ENCODE data around the gene TTC24. TPM values are rescaled to one million over a fixed set of nuclear protein-coding genes. Genes with fewer than 3 reads are reported as not detected.

TTC24 gene
- total and polyA plus RNA-seq, 3 experiments from 2014 or later = 2.3 to 7.4 (median 7.3) TPM

DNA sequence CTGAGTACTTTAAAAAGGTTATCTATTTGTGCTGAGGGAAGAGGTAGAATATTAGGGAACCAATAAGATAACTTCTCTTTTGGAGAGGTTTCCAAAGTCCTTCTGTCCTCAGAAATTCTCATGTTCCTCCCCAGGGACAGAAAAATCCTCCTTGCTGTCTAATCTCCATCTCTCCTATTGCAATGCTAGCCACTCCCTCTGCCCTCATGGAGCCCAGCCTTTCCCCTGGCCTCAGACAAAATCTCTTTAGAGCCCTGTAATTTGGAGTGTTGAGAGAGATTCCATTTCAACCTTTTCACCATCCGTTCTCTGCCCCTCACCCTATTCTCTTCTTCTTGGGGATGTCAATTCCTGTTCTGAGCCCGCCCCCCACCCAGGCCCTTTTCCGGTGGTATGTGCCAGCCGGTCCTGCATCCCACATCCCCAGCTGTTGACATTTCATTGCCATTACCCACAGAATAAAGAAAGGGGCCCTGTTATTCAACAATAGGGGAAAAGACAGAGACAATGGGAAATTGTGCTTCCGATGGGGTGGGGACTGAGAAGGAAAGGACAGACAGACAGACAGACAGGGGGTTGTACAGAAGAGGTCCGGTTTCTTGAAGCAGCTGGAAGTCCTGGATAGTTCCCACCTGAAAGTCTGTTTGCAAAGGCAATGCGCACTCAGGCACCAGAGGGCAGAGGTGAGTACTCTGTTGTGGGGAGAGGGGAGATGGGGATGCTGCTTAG, 39.5 kb downstream of the TTC24 start, which contains the start of gene HAPLN2:
Gene HAPLN2 (plus strand): TSS at position 563 of the 729 bp plus-strand sequence. CDS start 4,076 bp downstream, outside the sequence.
- Mint-ChIP-seq H3K4me3 (no peak within 1 kb of the TSS), H3K27me3 (peaks cover 39 to 60% of the 10 kb centered on the region in 2 donors), H3K36me3 (no peaks in the 10 kb centered on the region), H3K27ac (no peak within 1 kb of the TSS), H3K9me3 (no peaks in the 10 kb centered on the region), H3K4me1 (peaks cover 0 to 4% (median 3%) of the 10 kb centered on the region in 3 donors)
- Histone ChIP-seq H3K27me3 (ENCODE audit: insufficient read depth, low read length, poor library complexity, severe bottlenecking) (peaks cover 17% of the 10 kb centered on the region), H3K4me1 (ENCODE audit: insufficient read depth, low read length) (peaks cover 2% of the 10 kb centered on the region), H3K9me3 (ENCODE audit: low read length) (no peaks in the 10 kb centered on the region), H3K27ac (ENCODE audit: low read depth, low read length) (no peak within 1 kb of the TSS), H3K4me3 (ENCODE audit: low read length) (no peak within 1 kb of the TSS), H3K36me3 (ENCODE audit: insufficient read depth, low read length) (no peaks in the 10 kb centered on the region)
- DNase-seq = no peak
- CTCF ChIA-PET = no interaction called here
- POLR2A ChIA-PET = no interaction called here

DNA sequence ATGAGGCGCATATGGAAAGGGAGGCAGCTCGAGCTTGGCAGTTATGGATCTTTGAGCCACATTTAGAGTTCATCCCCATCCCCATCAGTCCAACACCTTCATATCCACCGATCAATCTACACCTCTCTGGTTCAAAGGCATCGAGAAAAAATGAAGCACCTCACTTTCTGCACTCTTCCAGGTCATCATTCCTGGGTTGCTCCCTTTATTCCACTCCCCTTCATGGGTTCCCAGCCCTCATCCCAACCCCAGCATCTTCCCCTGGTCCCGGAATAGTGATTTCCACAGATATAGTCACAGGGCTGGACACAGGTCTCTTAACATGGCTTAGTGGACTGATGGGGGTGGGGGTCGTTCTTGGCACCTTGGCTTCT, 40.0 kb downstream of the TTC24 start:
- Mint-ChIP-seq H3K27me3 (peaks cover 39 to 63% of the 10 kb centered on the region in 2 donors), H3K36me3 (no peaks in the 10 kb centered on the region), H3K4me3 (no peak overlapping the region), H3K9me3 (no peaks in the 10 kb centered on the region), H3K4me1 (peaks cover 0 to 7% (median 3%) of the 10 kb centered on the region in 3 donors), H3K27ac (no peak overlapping the region)
- peaks cover 22% of the 10 kb centered on the region for H3K27me3 ChIP-seq (ENCODE audit: insufficient read depth, low read length, poor library complexity, severe bottlenecking)
- ChIA-PET POLR2A (no interaction called here), CTCF (interaction anchor here (1.1 kb wide), 1 partner anchor 39 kb away, joined by 4 read pairs; no protein-coding TSS in a partner anchor)
- H3K36me3 ChIP-seq (ENCODE audit: insufficient read depth, low read length) = no peaks in the 10 kb centered on the region
- H3K4me3 ChIP-seq (ENCODE audit: low read length) = no peak overlapping the region
- no peak overlapping the region for H3K27ac ChIP-seq (ENCODE audit: low read depth, low read length)
- peaks cover 5% of the 10 kb centered on the region for H3K4me1 ChIP-seq (ENCODE audit: insufficient read depth, low read length)
- no peak for DNase-seq
- H3K9me3 ChIP-seq (ENCODE audit: low read length) = no peaks in the 10 kb centered on the region

DNA sequence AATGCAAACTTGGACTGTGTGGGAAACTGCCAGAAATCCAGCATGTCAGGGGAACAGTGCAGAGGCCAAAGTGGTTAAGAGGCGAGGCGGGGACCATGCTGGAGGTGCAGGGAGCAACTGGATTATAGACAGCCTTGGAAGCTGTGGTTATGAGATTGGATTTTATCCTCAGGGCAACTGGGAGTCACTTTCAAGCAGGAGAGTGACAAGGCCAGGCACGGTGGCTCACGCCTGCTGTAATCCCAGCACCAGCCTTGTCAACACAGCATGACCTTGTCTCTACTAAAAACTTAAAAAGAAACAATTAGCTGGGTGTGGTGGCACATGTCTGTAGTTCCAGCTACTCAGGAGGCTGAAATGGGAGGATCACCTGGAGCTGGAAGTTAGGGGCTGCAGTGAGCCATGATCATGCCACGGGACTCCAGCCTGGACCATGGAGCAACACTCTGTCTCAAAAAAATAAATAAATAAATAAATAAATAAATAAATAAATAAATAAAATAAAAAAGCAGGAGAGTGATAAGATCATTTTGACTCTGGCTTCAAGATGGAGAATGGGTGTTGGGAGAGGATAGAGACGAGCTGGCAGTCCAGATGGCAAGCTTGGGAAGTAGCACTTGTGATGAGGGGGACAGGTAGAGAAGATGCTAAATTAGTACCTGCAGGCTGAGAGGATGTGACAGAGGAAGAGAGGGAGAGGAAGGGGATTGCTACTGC, 43.2 kb downstream of the TTC24 start:
- peaks cover 37 to 62% of the 10 kb centered on the region in 2 donors for H3K27me3 Mint-ChIP-seq
- Histone ChIP-seq H3K27ac (ENCODE audit: low read depth, low read length) (no peak overlapping the region), H3K27me3 (ENCODE audit: insufficient read depth, low read length, poor library complexity, severe bottlenecking) (peaks cover 42% of the 10 kb centered on the region), H3K4me3 (ENCODE audit: low read length) (no peak overlapping the region), H3K4me1 (ENCODE audit: insufficient read depth, low read length) (peaks cover 18% of the 10 kb centered on the region), H3K9me3 (ENCODE audit: low read length) (no peaks in the 10 kb centered on the region), H3K36me3 (ENCODE audit: insufficient read depth, low read length) (no peaks in the 10 kb centered on the region)
- H3K4me3 Mint-ChIP-seq = peak overlapping the region in 6 of 7 donors; percentile 17 to 86 (median 31)
- POLR2A ChIA-PET = no interaction called here
- H3K9me3 Mint-ChIP-seq = no peaks in the 10 kb centered on the region
- CTCF ChIA-PET = interaction anchor here (1.3 to 9.3 kb wide), 4 partner anchors 14 to 56 kb away, joined by 3 to 93 read pairs (median 8); no protein-coding TSS in a partner anchor
- H3K4me1 Mint-ChIP-seq = peaks cover 8 to 18% (median 8%) of the 10 kb centered on the region in 3 donors
- no peak for DNase-seq
- no peaks in the 10 kb centered on the region for H3K36me3 Mint-ChIP-seq
- H3K27ac Mint-ChIP-seq = peak overlapping the region in 1 of 8 donors; percentile 27

DNA sequence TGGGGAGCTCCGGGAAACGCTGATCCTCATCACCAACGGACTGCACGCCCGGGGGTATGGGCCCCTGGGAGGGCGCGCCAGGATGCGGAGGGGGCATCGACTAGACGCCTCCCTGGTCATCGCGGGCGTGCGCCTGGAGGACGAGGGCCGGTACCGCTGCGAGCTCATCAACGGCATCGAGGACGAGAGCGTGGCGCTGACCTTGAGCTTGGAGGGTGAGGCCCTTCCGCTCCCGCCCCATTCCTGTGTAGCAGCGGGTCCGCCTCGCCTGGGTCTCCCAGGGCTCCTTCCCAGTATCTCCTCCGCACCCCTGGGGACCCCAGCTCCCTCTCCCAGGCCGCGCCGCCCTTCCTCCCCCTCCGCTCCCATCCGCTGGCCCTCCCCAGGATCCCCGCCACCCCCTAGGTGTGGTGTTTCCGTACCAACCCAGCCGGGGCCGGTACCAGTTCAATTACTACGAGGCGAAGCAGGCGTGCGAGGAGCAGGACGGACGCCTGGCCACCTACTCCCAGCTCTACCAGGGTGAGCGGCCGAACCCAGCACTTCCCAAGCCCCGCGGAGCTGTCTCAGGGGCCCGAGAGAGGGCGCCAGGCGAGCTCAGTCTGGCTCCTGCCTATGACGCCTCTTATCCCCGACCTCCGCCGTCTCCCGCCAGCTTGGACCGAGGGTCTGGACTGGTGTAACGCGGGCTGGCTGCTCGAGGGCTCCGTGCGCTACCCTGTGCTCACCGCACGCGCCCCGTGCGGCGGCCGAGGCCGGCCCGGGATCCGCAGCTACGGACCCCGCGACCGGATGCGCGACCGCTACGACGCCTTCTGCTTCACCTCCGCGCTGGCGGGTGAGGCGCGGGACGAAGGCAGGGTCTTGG, 44.7 kb downstream of the TTC24 start:
- Mint-ChIP-seq H3K4me1 (peaks cover 8 to 18% (median 8%) of the 10 kb centered on the region in 3 donors), H3K27ac (no peak overlapping the region), H3K9me3 (no peaks in the 10 kb centered on the region), H3K4me3 (peak overlapping the region in 6 of 7 donors; percentile 39 to 84 (median 61)), H3K27me3 (peaks cover 36 to 63% of the 10 kb centered on the region in 2 donors), H3K36me3 (no peaks in the 10 kb centered on the region)
- no peaks in the 10 kb centered on the region for H3K36me3 ChIP-seq (ENCODE audit: insufficient read depth, low read length)
- peaks cover 18% of the 10 kb centered on the region for H3K4me1 ChIP-seq (ENCODE audit: insufficient read depth, low read length)
- H3K27ac ChIP-seq (ENCODE audit: low read depth, low read length) = no peak overlapping the region
- H3K4me3 ChIP-seq (ENCODE audit: low read length) = peak overlapping the region; percentile 34
- CTCF ChIA-PET = interaction anchor here (0.6 to 9.3 kb wide), 27 partner anchors 10 to 345 kb away, joined by 3 to 93 read pairs (median 4); partner anchors contain the start of genes MEF2D and NAXE
- POLR2A ChIA-PET = interaction anchor here (1.2 to 1.3 kb wide), 2 partner anchors 33 to 123 kb away, joined by 5 to 6 read pairs; partner anchors contain the start of gene NAXE
- H3K27me3 ChIP-seq (ENCODE audit: insufficient read depth, low read length, poor library complexity, severe bottlenecking) = peaks cover 42% of the 10 kb centered on the region
- H3K9me3 ChIP-seq (ENCODE audit: low read length) = no peaks in the 10 kb centered on the region
- DNase-seq = peak in 2 of 5 donors; percentile 5 to 56

DNA sequence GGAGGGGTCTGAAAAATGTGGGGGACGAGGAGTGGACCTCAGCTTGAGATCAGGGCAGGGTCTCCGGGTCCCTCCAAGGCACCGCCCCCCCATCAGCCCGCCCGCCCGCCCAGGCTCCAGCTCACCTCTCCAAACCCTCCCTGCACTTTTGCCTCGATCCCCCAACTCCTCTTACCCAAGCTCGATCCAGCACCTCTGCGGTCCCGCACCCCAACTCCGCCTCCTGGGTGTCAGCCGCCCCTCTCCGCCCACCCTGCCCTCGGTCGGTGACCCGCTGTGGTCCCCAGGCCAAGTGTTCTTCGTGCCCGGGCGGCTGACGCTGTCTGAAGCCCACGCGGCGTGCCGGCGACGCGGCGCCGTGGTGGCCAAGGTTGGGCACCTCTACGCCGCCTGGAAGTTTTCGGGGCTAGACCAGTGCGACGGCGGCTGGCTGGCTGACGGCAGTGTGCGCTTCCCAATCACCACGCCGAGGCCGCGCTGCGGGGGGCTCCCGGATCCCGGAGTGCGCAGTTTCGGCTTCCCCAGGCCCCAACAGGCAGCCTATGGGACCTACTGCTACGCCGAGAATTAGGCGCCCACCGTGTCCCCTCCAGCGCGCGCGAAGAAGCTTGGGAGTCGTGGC, 45.4 kb downstream of the TTC24 start:
- no peaks in the 10 kb centered on the region for H3K36me3 Mint-ChIP-seq
- peak overlapping the region in 5 of 7 donors; percentile 35 to 74 (median 64) for H3K4me3 Mint-ChIP-seq
- ChIA-PET CTCF (interaction anchor here (0.6 to 9.3 kb wide), 27 partner anchors 10 to 346 kb away, joined by 3 to 93 read pairs (median 4); partner anchors contain the start of genes BCAN, MEF2D and NAXE), POLR2A (interaction anchor here (0.7 to 1.3 kb wide), 4 partner anchors 24 to 125 kb away, joined by 3 to 6 read pairs (median 4); partner anchors contain the start of gene NAXE)
- peaks cover 8 to 18% (median 8%) of the 10 kb centered on the region in 3 donors for H3K4me1 Mint-ChIP-seq
- peaks cover 36% of the 10 kb centered on the region for H3K27me3 ChIP-seq (ENCODE audit: insufficient read depth, low read length, poor library complexity, severe bottlenecking)
- peak overlapping the region; percentile 32 for H3K4me3 ChIP-seq (ENCODE audit: low read length)
- no peaks in the 10 kb centered on the region for H3K9me3 ChIP-seq (ENCODE audit: low read length)
- peaks cover 18% of the 10 kb centered on the region for H3K4me1 ChIP-seq (ENCODE audit: insufficient read depth, low read length)
- peak overlapping the region in 1 of 8 donors; percentile 33 for H3K27ac Mint-ChIP-seq
- peaks cover 33 to 59% of the 10 kb centered on the region in 2 donors for H3K27me3 Mint-ChIP-seq
- no peaks in the 10 kb centered on the region for H3K36me3 ChIP-seq (ENCODE audit: insufficient read depth, low read length)
- H3K27ac ChIP-seq (ENCODE audit: low read depth, low read length) = peak overlapping the region; percentile 35
- peak in 1 of 5 donors; percentile 13 for DNase-seq
- H3K9me3 Mint-ChIP-seq = no peaks in the 10 kb centered on the region

DNA sequence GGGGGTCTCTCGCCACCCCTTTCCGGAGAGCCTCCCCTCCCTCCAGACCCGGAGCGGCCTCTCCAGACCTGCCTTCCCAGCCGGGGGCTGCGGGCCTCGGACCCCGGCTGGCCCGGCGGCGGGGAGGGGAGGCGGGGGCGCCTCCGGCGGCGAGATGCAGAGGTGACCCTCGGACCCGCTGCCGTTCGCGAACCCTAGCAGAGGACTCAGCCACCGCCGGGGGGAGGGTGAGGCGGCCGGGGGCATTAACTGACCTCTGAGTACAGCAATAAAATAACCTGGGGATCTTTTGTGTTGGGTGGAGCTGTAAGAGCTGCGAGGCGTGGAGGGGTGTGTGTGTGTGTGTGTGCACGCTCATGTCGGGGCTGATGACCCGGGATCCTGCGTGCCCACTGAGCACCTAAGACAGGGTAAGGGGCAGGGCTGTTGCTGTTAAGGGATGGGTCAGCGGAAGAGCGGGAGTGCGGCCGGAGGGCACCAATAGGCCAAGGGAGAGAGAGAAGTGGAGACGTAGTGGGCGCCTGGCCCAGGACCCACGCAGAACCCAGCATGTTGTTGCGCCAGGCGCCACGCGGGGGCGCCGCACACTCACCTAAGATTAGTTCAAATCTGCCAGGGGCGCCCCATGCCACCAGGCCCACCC, 46.0 kb downstream of the TTC24 start:
- H3K4me1 ChIP-seq (ENCODE audit: insufficient read depth, low read length) = peaks cover 18% of the 10 kb centered on the region
- H3K4me1 Mint-ChIP-seq = peaks cover 8 to 18% (median 8%) of the 10 kb centered on the region in 3 donors
- POLR2A ChIA-PET = interaction anchor here (0.7 to 0.9 kb wide), 2 partner anchors 25 to 124 kb away, joined by 3 to 4 read pairs; no protein-coding TSS in a partner anchor
- CTCF ChIA-PET = interaction anchor here (0.7 to 9.3 kb wide), 11 partner anchors 11 to 206 kb away, joined by 3 to 93 read pairs (median 4); partner anchors contain the start of gene BCAN
- no peaks in the 10 kb centered on the region for H3K36me3 ChIP-seq (ENCODE audit: insufficient read depth, low read length)
- H3K27me3 ChIP-seq (ENCODE audit: insufficient read depth, low read length, poor library complexity, severe bottlenecking) = peaks cover 36% of the 10 kb centered on the region
- H3K27ac Mint-ChIP-seq = peak overlapping the region in 4 of 8 donors; percentile 10 to 45 (median 18)
- peak overlapping the region; percentile 35 for H3K27ac ChIP-seq (ENCODE audit: low read depth, low read length)
- no peaks in the 10 kb centered on the region for H3K9me3 ChIP-seq (ENCODE audit: low read length)
- no peaks in the 10 kb centered on the region for H3K9me3 Mint-ChIP-seq
- no peaks in the 10 kb centered on the region for H3K36me3 Mint-ChIP-seq
- H3K4me3 Mint-ChIP-seq = peak overlapping the region; percentile 38 to 89 (median 80)
- peak; percentile 45 to 72 (median 59) for DNase-seq
- peak overlapping the region; percentile 32 for H3K4me3 ChIP-seq (ENCODE audit: low read length)
- H3K27me3 Mint-ChIP-seq = peaks cover 35 to 54% of the 10 kb centered on the region in 2 donors

Measured in CD8-positive, alpha-beta memory T cell (primary cell).